ENCODE data around the gene PPM1F. TPM values are rescaled to one million over a fixed set of nuclear protein-coding genes. Genes with fewer than 3 reads are reported as not detected.

The PPM1F gene
- total and polyA plus RNA-seq, 10 of the 15 experiments (the other 5 are each of a cell fraction or from before 2014, with no cell fraction given): 0.55 to 26.3 (median 9.7) TPM

GRCh38 chr22:21881841-21882753 lies 70.6 kb downstream of the PPM1F start:
- peaks cover 0 to 2% of the 10 kb centered on the region in 2 experiments; a peak in 2 of 4 replicates for H3K27me3 ChIP-seq (replicated peaks in 1 of 2; ENCODE audit: control insufficient read depth in 2 of 2, insufficient read depth in 2 of 2, low read length in 1 of 2)
- H3K4me1 ChIP-seq (ENCODE audit: control insufficient read depth, insufficient read depth, low read length): no peaks in the 10 kb centered on the region
- WGBS (ENCODE audit: insufficient coverage, insufficient replicate concordance, low lambda C conversion rate, missing lambda C conversion rate): 37% methylated on average over 10 of the region's 10 CpGs
- ChIA-PET POLR2A (no interaction called here), CTCF (no interaction called here), SMC1A (ENCODE audit: uncharacterized antibody, unreplicated experiment) (interaction anchor here (0.6 kb wide), 1 partner anchor 38 kb away, joined by 3 read pairs; no protein-coding TSS in a partner anchor), RAD21 (ENCODE audit: unreplicated experiment) (no interaction called here)
- no peak overlapping the region for H2AFZ ChIP-seq (ENCODE audit: control insufficient read depth, low read depth, low read length)
- in situ Hi-C loops (cut with MboI): no loop called here
- intact Hi-C loops (cut with micrococcal nuclease; ENCODE audit: unreplicated experiment): no loop called here
- DNase-seq (ENCODE audit: low read depth, low spot score): no peak
- no peaks in the 10 kb centered on the region for H4K20me1 ChIP-seq (ENCODE audit: control insufficient read depth, insufficient read depth)
- FAIRE-seq: no peak
- no peaks in the 10 kb centered on the region for H3K79me2 ChIP-seq (ENCODE audit: control insufficient read depth, insufficient read depth, low read length)
- TF ChIP-seq MTA2 (IDR thresholded peaks at IDR 0.05; ENCODE audit: low read depth) (no peak), SMC3 (IDR thresholded peaks at IDR 0.05; ENCODE audit: borderline replicate concordance, low read length) (no peak), CHD1 (IDR thresholded peaks at IDR 0.05; ENCODE audit: low read depth, low read length) (no peak), HCFC1 (IDR thresholded peaks at IDR 0.05; ENCODE audit: low read length) (no peak), CEBPB (IDR thresholded peaks at IDR 0.05; ENCODE audit: borderline replicate concordance in 1 of 2, low read depth in 2 of 2, low read length in 2 of 2) (no peak), NFXL1 (IDR thresholded peaks at IDR 0.05; ENCODE audit: borderline replicate concordance) (no peak), EZH2 (IDR thresholded peaks at IDR 0.05; ENCODE audit: borderline replicate concordance, control insufficient read depth, low read depth, low read length) (no peak), ATF3 (IDR thresholded peaks at IDR 0.05; ENCODE audit: borderline replicate concordance, extremely low read depth, low read depth, low read length) (no peak), LARP7 (IDR thresholded peaks at IDR 0.05) (no peak), RAD51 (IDR thresholded peaks at IDR 0.05) (no peak), POU2F2 (IDR thresholded peaks at IDR 0.05; ENCODE audit: borderline replicate concordance, low read depth, low read length) (no peak)
- TF ChIP-seq, protein P1, sequence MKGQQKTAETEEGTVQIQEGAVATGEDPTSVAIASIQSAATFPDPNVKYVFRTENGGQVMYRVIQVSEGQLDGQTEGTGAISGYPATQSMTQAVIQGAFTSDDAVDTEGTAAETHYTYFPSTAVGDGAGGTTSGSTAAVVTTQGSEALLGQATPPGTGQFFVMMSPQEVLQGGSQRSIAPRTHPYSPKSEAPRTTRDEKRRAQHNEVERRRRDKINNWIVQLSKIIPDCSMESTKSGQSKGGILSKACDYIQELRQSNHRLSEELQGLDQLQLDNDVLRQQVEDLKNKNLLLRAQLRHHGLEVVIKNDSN (IDR thresholded peaks at IDR 0.05; ENCODE audit: borderline replicate concordance, extremely low read length, insufficient read depth, low read depth, low read length): no peak
- TF ChIP-seq, protein P2, sequence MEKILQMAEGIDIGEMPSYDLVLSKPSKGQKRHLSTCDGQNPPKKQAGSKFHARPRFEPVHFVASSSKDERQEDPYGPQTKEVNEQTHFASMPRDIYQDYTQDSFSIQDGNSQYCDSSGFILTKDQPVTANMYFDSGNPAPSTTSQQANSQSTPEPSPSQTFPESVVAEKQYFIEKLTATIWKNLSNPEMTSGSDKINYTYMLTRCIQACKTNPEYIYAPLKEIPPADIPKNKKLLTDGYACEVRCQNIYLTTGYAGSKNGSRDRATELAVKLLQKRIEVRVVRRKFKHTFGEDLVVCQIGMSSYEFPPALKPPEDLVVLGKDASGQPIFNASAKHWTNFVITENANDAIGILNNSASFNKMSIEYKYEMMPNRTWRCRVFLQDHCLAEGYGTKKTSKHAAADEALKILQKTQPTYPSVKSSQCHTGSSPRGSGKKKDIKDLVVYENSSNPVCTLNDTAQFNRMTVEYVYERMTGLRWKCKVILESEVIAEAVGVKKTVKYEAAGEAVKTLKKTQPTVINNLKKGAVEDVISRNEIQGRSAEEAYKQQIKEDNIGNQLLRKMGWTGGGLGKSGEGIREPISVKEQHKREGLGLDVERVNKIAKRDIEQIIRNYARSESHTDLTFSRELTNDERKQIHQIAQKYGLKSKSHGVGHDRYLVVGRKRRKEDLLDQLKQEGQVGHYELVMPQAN (conservative IDR thresholded peaks at IDR 0.05): no peak
- no peaks in the 10 kb centered on the region for H3K36me3 ChIP-seq (ENCODE audit: control insufficient read depth in 2 of 2, insufficient read depth in 2 of 2, low read length in 1 of 2)
- no peak overlapping the region for H3K27ac ChIP-seq (ENCODE audit: control insufficient read depth, insufficient read depth)
- no peak for ATAC-seq
- H3K4me2 ChIP-seq (ENCODE audit: control insufficient read depth, insufficient read depth): no peak overlapping the region
- H3K9ac ChIP-seq (ENCODE audit: control insufficient read depth, insufficient read depth, low read length): no peak overlapping the region
- H3K9me3 ChIP-seq (replicated peaks; ENCODE audit: control insufficient read depth, insufficient read depth, low read length): no peaks in the 10 kb centered on the region
- no peak overlapping the region for H3K4me3 ChIP-seq
- BruUV-seq (replicated peaks): no TSS peak

Data from GM12878 (cell line).